Cardiac muscle cell (in vitro differentiated cells and primary cell): ENCODE results near the gene MPPED2. TPM values are rescaled to one million over a fixed set of nuclear protein-coding genes. Genes with fewer than 3 reads are reported as not detected.

Source experiments
- DNase-seq, 2 donors: peaks; one replicate each; pipeline versions ENCODE4 v3.0.0 to v3.0.0-alpha.2; 2010 to 2017; ENCODE audit warnings: low read depth in 1 of 2, low spot score in 1 of 2
- H3K27ac ChIP-seq: fragments of 200-600 bp; sonication (generic); 2 replicates; pipeline ENCODE4 v1.5.1; 2016
- H3K27me3 ChIP-seq: fragments of 200-600 bp; sonication (generic); 2 replicates; pipeline ENCODE4 v1.6.0; 2016; ENCODE audit warnings: control low read depth
- H3K36me3 ChIP-seq: fragments of 200-600 bp; sonication (generic); 2 replicates; pipeline ENCODE4 v1.5.1; 2016; ENCODE audit warnings: control low read depth
- H3K4me1 ChIP-seq: fragments of 200-600 bp; sonication (generic); 2 replicates; pipeline ENCODE4 v1.8.1; 2017; ENCODE audit warnings: low read depth, mild to moderate bottlenecking, mixed run types
- H3K4me3 ChIP-seq: fragments of 200-600 bp; sonication (generic); 2 replicates; pipeline ENCODE4 v1.5.1; 2016; ENCODE audit warnings: mild to moderate bottlenecking
- H3K9me3 ChIP-seq: fragments of 200-600 bp; sonication (generic); 2 replicates; pipeline ENCODE4 v1.5.1; 2017; ENCODE audit warnings: low read depth, mild to moderate bottlenecking, control low read depth
- polyA plus RNA-seq: library from polyadenylated mRNA; unstranded; fragments of >200 nt; fragmentation: Nextera tagmentation; extraction: Ambion mirVana; gene quantifications from 2 replicates; pipeline ENCODE4 v1.2.1, GENCODE V29; 2016
- total RNA-seq: library from RNA; depleted of rRNA; stranded (reverse); fragments of >200 nt; gene quantifications from 2 replicates; pipeline ENCODE4 v1.2.3, GENCODE V29; 2016
- TF ChIP-seq, protein P1 (sequence below): IDR thresholded peaks from 2 replicates; pipeline ENCODE4 v1.5.1; 2012; ENCODE audit warnings: low read depth, mild to moderate bottlenecking, low read length

Gene MPPED2
- total and polyA plus RNA-seq, 2 experiments from 2014 or later = 32.5 to 54.4 TPM

DNA sequence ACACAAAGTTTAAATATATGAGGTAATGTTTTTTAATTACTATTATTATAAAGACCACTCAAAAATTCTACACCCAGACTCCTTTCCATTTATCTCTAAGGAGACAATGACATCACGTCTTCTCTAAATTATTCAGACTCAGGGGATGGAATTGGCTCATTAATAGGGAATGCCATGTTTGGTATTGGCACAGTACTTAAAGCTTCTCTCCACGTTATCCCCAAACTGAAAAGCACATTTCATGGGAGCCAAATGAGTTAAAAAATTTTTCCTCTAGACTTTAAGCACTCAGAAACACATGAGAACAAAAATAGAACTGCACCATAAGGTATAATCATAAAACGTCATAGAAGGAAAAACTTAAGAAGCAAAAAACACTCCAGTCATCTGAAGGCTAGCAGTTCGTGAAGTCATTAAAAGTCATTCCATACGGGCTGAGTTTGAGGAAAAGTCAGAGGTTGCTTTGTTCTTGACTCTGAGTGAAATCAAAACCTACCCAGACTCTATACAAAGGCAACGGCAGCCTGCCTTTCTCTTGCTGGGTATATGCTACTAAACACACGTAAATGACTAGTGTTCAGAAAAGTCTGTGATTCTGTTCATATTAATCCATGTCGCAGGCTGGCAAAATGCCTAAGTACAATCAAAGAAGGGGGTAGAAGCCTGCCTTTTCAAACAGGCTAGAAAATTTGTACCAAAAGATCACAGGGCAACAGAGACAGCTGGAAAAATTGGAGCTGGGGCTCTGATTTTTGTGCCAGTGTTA is 8.7 kb upstream of the MPPED2 start:
- no peaks in the 10 kb centered on the region for H3K9me3 ChIP-seq
- H3K4me1 ChIP-seq = peaks cover 25% of the 10 kb centered on the region
- no peak for DNase-seq
- H3K36me3 ChIP-seq = no peaks in the 10 kb centered on the region
- H3K27ac ChIP-seq = no peak overlapping the region
- TF ChIP-seq, protein P1, sequence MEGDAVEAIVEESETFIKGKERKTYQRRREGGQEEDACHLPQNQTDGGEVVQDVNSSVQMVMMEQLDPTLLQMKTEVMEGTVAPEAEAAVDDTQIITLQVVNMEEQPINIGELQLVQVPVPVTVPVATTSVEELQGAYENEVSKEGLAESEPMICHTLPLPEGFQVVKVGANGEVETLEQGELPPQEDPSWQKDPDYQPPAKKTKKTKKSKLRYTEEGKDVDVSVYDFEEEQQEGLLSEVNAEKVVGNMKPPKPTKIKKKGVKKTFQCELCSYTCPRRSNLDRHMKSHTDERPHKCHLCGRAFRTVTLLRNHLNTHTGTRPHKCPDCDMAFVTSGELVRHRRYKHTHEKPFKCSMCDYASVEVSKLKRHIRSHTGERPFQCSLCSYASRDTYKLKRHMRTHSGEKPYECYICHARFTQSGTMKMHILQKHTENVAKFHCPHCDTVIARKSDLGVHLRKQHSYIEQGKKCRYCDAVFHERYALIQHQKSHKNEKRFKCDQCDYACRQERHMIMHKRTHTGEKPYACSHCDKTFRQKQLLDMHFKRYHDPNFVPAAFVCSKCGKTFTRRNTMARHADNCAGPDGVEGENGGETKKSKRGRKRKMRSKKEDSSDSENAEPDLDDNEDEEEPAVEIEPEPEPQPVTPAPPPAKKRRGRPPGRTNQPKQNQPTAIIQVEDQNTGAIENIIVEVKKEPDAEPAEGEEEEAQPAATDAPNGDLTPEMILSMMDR = no peak
- H3K4me3 ChIP-seq = no peak overlapping the region
- H3K27me3 ChIP-seq = no peaks in the 10 kb centered on the region

DNA sequence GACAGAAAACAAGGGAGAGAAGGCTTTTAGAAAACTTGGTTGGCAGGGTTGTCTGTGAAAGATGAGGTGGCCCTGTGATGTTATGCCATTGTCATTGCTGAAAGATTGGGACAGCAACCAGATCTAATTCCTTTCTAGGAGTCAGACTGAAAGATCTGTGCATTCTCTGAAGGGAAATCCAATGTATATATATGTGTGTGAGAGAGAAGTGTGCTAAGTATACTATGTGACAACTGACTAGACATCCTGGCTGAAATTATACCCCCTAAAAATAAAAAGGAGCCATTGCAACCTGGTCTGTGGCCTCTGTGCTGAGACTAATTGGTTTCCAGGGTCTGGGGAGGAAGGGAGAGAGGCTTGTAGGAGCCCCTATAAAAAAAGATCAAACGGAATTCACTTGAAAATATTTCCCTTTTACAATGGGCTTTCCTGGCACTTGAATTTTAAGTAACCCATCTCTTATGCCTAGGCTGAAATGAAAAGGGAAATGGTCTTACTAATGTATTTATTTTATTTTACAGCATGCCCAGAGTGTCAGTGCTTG is 1.2 kb upstream of the MPPED2 start:
- DNase-seq = peak in 1 of 2 donors; percentile 22
- H3K27ac ChIP-seq = peak overlapping the region; percentile 91
- no peaks in the 10 kb centered on the region for H3K27me3 ChIP-seq
- TF ChIP-seq, protein P1 = no peak
- H3K4me3 ChIP-seq = peak overlapping the region; percentile 91
- H3K36me3 ChIP-seq = no peaks in the 10 kb centered on the region
- H3K9me3 ChIP-seq = no peaks in the 10 kb centered on the region
- H3K4me1 ChIP-seq = peaks cover 20% of the 10 kb centered on the region

DNA sequence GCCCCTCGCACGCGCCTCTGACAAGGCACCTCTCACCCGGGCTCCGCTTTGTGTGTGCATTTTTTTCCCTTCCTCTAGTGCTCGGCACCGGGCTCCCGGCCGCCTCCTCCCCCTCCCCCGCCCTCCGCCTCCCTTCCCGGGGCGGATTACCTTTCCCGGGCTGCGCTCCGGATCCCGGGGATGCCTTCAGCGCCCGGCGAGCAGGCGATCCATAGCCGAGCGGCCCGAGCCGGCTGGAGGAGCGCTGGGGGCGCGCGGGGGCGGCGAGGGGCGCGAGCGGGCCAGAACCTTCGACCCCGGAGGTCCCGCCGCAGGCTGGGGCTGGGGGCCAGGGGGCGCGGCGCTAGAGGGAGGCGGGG is 282 bp downstream of the MPPED2 start:
- DNase-seq = peak; percentile 9 to 71
- TF ChIP-seq, protein P1 = no peak
- Histone ChIP-seq H3K4me3 (peak overlapping the region; percentile 91), H3K27ac (peak overlapping the region; percentile 91), H3K9me3 (no peaks in the 10 kb centered on the region), H3K27me3 (no peaks in the 10 kb centered on the region), H3K36me3 (no peaks in the 10 kb centered on the region), H3K4me1 (peaks cover 27% of the 10 kb centered on the region)

DNA sequence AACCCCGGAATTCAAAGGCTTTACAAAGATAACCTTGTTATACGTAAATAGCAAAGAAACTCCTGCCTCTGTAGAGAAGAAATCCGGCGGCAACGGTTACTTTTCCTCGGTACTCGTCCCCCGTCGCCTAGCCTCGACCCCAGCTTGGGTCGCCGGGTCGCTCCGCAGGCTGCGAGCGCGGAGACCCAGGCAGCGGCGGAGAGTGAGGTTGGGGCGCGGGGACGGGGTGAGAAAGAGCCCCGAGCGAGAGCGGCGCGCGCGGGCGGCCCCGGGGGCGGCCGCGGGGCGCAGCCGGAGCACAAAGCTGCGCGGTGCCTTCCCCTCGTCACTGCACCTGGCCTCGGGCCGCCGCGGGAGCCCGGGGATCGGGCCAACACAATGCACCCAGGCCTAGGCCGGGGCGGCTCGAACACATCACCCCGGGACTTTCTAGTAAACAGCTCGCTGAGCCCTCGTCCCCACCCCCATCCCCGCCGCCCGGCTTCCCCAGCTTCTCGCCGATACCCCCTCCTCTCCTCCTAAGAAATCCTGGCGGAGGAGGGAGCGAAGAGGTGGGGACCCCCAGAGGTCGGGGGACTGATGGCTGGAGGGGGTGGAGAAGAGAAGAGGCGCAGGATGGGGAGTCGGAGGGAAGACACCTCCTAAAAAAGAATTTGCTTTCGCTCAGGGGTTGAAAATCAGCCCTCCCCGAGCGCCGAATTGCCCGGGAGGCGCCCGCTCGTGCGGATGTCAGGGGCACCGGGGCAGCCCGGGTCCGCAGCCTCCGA is 845 bp downstream of the MPPED2 start:
- DNase-seq = peak in 1 of 2 donors; percentile 61
- H3K4me3 ChIP-seq = peak overlapping the region; percentile 91
- no peaks in the 10 kb centered on the region for H3K27me3 ChIP-seq
- TF ChIP-seq, protein P1 = no peak
- H3K27ac ChIP-seq = peak overlapping the region; percentile 91
- no peaks in the 10 kb centered on the region for H3K9me3 ChIP-seq
- peaks cover 27% of the 10 kb centered on the region for H3K4me1 ChIP-seq
- no peaks in the 10 kb centered on the region for H3K36me3 ChIP-seq

DNA sequence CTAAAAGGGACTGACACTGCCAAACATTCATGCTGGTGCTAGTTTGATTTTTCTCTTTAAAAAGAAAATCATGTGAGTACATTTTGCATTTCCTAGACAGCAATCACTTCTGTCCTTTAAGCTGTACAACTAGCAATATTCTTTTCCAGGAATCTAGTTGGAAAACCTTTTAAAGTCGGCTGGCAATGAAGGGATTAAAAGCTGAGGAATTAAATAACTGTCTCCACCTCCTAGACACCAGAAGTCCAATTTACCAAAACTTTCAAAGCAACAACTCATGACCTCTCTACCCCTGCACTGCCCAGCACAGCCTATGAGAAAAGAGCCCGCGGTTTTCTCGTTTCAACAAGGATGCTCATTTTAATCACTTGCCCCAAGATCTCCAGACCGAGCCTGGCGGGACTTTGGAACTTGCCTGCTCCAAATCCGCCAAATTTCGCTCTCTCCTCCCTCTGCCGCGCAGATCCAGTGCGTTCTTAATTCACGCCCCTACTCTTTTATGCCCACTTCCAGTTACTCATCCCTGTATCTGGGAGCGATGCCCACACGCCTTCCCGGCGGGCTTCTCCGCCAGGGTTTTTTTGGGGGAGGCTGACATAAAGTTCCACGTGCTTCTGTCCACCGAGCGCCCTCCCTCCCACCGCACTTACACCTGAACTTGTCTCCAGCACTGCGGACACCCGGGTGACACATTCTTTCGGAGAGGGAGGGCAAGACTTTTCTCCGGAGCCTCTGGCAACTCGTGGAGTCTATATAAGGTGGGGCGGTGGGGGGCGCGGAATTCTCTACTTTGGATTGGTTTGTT is 2.5 kb downstream of the MPPED2 start:
- peaks cover 27% of the 10 kb centered on the region for H3K4me1 ChIP-seq
- no peaks in the 10 kb centered on the region for H3K27me3 ChIP-seq
- peaks cover 10% of the 10 kb centered on the region for H3K36me3 ChIP-seq
- H3K27ac ChIP-seq = peak overlapping the region; percentile 91
- H3K4me3 ChIP-seq = peak overlapping the region; percentile 91
- no peaks in the 10 kb centered on the region for H3K9me3 ChIP-seq
- peak in 1 of 2 donors; percentile 70 for DNase-seq
- TF ChIP-seq, protein P1 = no peak
